GM18951 (cell line): Measurements from ENCODE around the gene KCNG2.

Source experiments
- POLR2A ChIP-seq: IDR thresholded peaks from 4 replicates; pipeline ENCODE4 v1.6.1; 2011; ENCODE audit warnings: mild to moderate bottlenecking; ENCODE audit not compliant: insufficient read length, insufficient read depth; ENCODE audit errors: extremely low read depth
- in situ Hi-C: fragments of 300-500 bp; cut with MboI; formaldehyde crosslinking; loops from one replicate; pipeline ENCODE4 v1.12.0; 2022; ENCODE audit warnings: low sequenced_read_pairs, mixed read lengths, inconsistent platforms; ENCODE audit not compliant: unreplicated experiment

Gene KCNG2

GRCh38 chr18:79756826-79757225 lies 40.9 kb upstream of the KCNG2 start:
- no peak for TF ChIP-seq POLR2A
- in situ Hi-C loops: no loop called here

DNA sequence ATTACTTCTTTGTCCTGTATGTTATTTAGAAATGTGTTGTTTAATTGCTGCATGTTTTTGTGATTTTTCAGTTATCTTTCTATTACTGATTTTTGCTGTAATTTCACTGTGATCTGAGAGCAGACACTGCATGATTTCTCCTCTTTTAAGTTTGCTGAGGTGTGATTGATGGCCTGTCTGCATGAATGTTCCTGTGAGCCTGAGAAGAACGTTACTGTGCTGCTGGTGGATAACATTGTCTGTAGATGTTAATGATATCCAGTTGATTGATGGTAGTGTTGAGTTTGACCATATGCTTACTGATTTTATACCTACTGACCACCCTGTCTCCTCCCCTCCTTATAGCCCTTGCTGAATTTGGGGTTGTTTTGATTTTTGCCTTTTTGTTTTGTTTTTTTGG lies 37.4 kb upstream of the KCNG2 start:
- in situ Hi-C loops: no loop called here
- no peak for TF ChIP-seq POLR2A

DNA sequence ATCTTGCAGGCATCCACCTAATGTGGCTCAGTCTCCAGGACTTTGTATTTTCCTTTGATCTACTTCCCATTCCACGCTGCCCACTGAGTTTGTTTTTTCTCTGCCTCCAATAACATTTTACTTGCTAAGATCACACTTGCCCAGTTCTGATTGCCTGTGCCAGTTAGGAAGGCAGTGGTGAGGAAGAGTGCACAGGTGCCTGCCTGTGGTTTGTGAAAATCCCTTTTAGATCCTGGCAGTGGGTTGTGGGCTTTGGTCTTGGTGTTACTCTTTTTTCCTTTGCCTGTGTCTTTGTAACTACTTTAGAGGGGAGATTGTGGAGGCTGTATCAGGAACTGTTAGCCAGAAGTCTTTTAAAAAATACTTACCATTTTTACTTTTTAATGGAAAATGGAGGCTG lies 36.9 kb upstream of the KCNG2 start:
- no peak for TF ChIP-seq POLR2A
- in situ Hi-C loops: no loop called here

DNA sequence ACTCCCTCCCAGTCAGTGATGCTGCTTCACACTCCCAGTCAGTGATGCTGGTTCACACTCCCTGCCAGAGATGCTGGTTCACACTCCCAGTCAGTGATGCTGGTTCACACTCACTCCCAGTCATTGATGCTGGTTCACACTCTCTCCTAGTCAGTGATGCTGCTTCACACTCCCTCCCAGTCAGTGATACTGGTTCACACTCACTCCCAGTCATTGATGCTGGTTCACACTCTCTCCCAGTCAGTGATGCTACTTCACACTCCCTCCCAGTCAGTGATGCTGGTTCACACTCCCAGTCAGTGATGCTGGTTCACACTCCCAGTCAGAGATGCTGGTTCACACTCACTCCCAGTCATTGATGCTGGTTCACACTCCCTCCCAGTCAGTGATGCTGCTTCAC lies 34.3 kb upstream of the KCNG2 start:
- TF ChIP-seq POLR2A: no peak
- in situ Hi-C loops: no loop called here

DNA sequence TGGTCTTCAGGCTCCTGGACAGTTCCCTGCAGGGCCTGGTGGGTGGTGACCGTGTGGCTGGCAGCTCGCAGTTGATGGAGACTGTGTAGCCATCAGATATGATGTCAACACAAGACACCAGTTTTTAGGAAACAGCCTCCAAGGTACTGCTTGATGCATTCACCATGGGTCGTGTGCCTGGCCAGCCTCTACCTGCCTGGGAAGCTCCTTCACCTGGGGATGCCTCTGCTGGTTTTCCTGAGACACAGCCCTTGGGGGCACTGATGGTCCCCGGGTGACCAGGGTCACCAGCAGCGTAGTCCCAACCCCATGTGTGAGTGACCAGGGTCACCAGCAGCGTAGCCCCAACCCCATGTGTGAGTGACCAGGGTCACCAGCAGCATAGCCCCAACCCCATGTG lies 33.6 kb upstream of the KCNG2 start:
- in situ Hi-C loops: no loop called here

GRCh38 chr18:79765491-79766245 lies 32.1 kb upstream of the KCNG2 start:
- TF ChIP-seq POLR2A: no peak
- in situ Hi-C loops: no loop called here

More for the DNA sequence above, 33.6 kb upstream of the KCNG2 start:
- TF ChIP-seq POLR2A: no peak

DNA sequence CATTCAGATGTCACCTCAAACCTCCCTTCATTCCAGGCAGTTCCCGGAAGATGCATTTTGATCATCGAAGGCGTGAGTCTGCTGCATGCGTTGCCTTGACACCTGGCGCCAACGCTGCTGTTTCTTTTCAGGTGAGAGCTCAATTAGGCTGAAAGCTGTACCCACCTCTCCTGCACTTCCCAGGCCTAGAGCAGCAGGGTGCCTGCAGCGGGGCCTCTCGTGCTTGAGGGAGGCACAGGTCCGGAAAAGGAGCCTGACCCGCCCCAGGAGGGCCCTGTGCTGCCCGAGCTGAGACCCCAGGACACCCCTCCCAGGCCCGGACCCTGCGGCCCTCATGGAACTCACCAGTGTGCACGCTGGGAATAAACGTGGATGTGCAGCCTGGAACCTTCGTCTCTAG lies 31.4 kb upstream of the KCNG2 start:
- in situ Hi-C loops: no loop called here
- TF ChIP-seq POLR2A: no peak

DNA sequence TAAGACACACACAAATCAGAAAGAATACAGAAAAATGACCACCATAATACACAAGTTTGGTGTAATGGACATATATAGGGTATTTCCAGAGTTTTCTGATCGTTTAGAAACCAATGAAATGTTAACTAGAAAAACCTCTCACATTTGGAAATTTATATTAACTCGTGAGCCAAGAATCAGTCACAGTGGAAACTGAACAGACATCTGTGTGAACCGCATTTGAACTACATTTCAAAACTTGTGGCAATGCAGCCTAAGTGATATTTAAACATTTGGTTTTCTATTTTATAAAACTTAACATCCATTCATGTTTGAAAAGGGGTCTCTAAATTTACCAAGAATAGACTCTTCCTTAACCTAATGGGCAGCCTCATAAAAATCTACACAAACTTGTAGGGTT lies 29.0 kb upstream of the KCNG2 start:
- no peak for TF ChIP-seq POLR2A
- in situ Hi-C loops: no loop called here

GRCh38 chr18:79769698-79770500 lies 27.8 kb upstream of the KCNG2 start:
- in situ Hi-C loops: no loop called here
- no peak for TF ChIP-seq POLR2A

DNA sequence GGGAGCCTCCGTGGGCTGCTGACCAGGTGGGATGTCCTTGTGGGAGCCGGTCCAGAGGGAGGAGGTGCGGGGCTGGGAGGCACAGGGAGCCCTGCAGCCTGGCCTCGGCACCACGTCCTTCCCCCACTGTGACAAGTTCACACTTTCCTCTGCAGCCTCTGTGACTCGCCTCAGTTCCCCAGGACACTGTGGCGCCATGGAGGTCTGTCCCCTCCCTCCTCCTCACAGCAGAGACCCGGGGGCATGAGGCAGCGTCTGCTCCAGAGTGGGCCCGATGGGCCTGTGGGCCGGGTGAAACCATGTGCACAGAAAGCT lies 27.3 kb upstream of the KCNG2 start:
- TF ChIP-seq POLR2A: no peak
- in situ Hi-C loops: no loop called here

GRCh38 chr18:79770826-79771225 lies 26.9 kb upstream of the KCNG2 start:
- TF ChIP-seq POLR2A: no peak
- in situ Hi-C loops: no loop called here

DNA sequence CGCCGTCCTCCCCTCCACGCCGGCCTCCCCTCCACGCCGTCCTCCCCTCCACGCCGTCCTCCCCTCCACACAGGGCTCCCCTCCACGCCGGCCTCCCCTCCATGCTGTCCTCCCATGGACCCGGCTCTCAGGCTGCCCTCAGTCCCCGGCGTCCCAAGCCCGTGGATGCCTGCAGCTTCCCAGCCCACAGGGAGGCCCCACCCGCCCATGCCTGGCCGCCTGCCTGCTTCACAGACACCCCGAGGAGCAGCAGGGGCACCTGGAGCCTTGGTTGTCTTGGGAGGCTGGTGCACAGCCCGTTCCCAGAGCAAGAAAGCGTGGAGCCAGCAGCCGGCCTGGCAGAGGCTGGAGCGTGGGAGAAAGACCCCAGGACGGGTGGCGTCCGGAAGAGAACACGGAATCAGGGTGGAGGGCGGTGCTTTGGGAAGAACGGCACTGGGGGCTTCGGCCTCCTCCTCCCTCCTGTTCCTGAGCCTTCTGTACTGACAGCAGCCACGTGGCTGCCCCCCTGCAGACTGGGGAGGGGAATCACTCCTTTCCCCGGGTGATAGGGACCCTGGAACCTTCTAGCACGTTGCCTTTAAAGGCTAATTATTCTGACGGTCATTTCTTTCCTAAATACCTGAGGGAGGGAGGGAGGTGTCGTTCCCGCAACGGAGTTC lies 26.2 kb upstream of the KCNG2 start:
- TF ChIP-seq POLR2A: no peak
- in situ Hi-C loops: no loop called here

DNA sequence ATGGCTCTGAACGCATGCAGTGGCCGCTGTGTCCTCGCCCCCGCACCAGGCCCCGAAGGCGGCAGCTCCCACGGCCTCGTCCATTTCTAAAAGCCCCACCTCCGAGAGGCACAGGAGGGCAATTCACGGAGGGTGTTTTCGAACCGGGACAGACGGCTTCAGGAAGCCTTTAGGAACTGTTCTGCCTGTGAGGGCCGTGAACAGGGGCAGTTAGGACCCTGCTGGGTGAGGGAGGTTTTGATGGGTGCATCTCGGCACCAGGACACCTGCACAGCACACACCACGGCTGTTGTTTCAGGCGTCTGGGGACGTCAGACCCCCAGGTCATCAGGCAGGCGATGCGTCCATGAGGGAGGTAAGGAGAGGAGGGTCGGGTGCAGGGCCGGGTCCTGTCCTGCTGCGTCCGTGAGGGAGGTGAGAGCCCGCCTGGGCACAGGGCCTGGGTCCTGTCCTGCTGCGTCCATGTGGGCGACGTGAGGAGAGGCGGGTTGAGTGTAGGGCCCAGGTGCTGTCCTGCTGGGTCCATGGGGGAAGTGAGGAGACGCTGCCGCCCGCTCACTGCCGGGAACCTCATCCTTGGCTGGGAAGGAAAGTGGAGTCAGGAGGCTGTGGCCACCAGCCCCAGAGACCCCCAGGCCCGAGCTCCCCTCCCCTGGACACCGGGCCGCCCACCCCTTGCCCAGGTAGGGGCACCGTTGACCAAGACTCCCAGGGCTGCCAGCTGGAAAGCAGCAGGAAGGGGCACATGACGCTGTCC lies 25.5 kb upstream of the KCNG2 start:
- in situ Hi-C loops: no loop called here
- TF ChIP-seq POLR2A: no peak
